A673 (cell line): ENCODE results near the gene XRCC3. TPM values are rescaled to one million over a fixed set of nuclear protein-coding genes. Genes with fewer than 3 reads are reported as not detected.

Experiments used
- BruUV-seq: library from RNA; stranded (reverse); fragments of 400-500 nt; replicated peaks from 2 replicates; lab custom pipeline; 2021; lab: Mats Ljungman, UMichigan
- CTCF ChIA-PET: fragments of 300-600 bp; sonication (Branson Sonifier 250); formaldehyde crosslinking; loops from one replicate; lab custom pipeline; 2022; ENCODE audit warnings: antibody characterized with exemption; lab: Charles Lee
- POLR2A ChIA-PET: fragments of 300-600 bp; sonication (Branson Sonifier 250); formaldehyde crosslinking; loops from one replicate; lab custom pipeline; 2022; ENCODE audit warnings: antibody characterized with exemption; ENCODE audit not compliant: low non-redundant PET; lab: Charles Lee
- DNase-seq: peaks from one replicate; pipeline ENCODE4 v3.0.0-alpha.2; 2015; ENCODE audit warnings: low spot score
- H3K27ac ChIP-seq: fragments of 200-600 bp; sonication (generic); 2 replicates; pipeline ENCODE4 v1.5.1; 2016; ENCODE audit warnings: mixed run types, low read depth, mild to moderate bottlenecking, mixed read lengths, antibody characterized with exemption, low read length; ENCODE audit not compliant: poor library complexity, severe bottlenecking
- H3K27me3 ChIP-seq: fragments of 200-600 bp; sonication (generic); replicated peaks from 2 replicates; pipeline ENCODE4 v1.6.1; 2017; ENCODE audit warnings: mixed run types, low read depth, mild to moderate bottlenecking, mixed read lengths, antibody characterized with exemption, low read length; ENCODE audit not compliant: insufficient read depth, poor library complexity
- H3K36me3 ChIP-seq: fragments of 200-600 bp; sonication (generic); 2 replicates; pipeline ENCODE4 v1.6.1; 2016; ENCODE audit warnings: mixed run types, mild to moderate bottlenecking, mixed read lengths, antibody characterized with exemption, low read length; ENCODE audit not compliant: insufficient read depth, poor library complexity, severe bottlenecking
- H3K4me1 ChIP-seq: fragments of 200-600 bp; sonication (generic); 2 replicates; pipeline ENCODE4 v1.6.1; 2017; ENCODE audit warnings: mixed run types, mild to moderate bottlenecking, mixed read lengths, antibody characterized with exemption, low read length; ENCODE audit not compliant: insufficient read depth, poor library complexity, severe bottlenecking
- H3K4me3 ChIP-seq: fragments of 200-600 bp; sonication (generic); 2 replicates; pipeline ENCODE4 v1.5.1; 2016; ENCODE audit warnings: low read depth, mixed run types, mild to moderate bottlenecking, mixed read lengths, low read length; ENCODE audit not compliant: poor library complexity, severe bottlenecking
- H3K9me3 ChIP-seq: fragments of 200-600 bp; sonication (generic); 2 replicates; pipeline ENCODE4 v1.6.1; 2016; ENCODE audit warnings: mixed run types, low read depth, mild to moderate bottlenecking, mixed read lengths, antibody characterized with exemption, low read length; ENCODE audit not compliant: poor library complexity, severe bottlenecking
- EZH2 ChIP-seq: fragments of 200-600 bp; sonication (generic); IDR thresholded peaks from 2 replicates; pipeline ENCODE4 v1.6.1; 2017; ENCODE audit warnings: borderline replicate concordance, low read depth, mild to moderate bottlenecking, mixed read lengths, antibody characterized with exemption, low read length; ENCODE audit not compliant: poor library complexity, severe bottlenecking
- intact Hi-C: fragments of 100-400 bp; cut with micrococcal nuclease; formaldehyde crosslinking; loops from one replicate; pipeline ENCODE4 v1.10.0; 2022; ENCODE audit not compliant: unreplicated experiment
- total RNA-seq: library from RNA; stranded (reverse); gene quantifications from 2 replicates; pipeline ENCODE4 v1.2.3, GENCODE V29; 2021
- TF ChIP-seq, protein P1 (sequence below): fragments of 300-800, 200-600 bp; sonication (generic); conservative IDR thresholded peaks from 2 replicates; pipeline ENCODE4 v1.5.1; 2017; ENCODE audit warnings: low read depth, mild to moderate bottlenecking, antibody characterized with exemption, low read length, moderate library complexity, mixed read lengths

XRCC3 gene
- total RNA-seq, 1 experiment from 2014 or later, result 91.8 TPM

DNA sequence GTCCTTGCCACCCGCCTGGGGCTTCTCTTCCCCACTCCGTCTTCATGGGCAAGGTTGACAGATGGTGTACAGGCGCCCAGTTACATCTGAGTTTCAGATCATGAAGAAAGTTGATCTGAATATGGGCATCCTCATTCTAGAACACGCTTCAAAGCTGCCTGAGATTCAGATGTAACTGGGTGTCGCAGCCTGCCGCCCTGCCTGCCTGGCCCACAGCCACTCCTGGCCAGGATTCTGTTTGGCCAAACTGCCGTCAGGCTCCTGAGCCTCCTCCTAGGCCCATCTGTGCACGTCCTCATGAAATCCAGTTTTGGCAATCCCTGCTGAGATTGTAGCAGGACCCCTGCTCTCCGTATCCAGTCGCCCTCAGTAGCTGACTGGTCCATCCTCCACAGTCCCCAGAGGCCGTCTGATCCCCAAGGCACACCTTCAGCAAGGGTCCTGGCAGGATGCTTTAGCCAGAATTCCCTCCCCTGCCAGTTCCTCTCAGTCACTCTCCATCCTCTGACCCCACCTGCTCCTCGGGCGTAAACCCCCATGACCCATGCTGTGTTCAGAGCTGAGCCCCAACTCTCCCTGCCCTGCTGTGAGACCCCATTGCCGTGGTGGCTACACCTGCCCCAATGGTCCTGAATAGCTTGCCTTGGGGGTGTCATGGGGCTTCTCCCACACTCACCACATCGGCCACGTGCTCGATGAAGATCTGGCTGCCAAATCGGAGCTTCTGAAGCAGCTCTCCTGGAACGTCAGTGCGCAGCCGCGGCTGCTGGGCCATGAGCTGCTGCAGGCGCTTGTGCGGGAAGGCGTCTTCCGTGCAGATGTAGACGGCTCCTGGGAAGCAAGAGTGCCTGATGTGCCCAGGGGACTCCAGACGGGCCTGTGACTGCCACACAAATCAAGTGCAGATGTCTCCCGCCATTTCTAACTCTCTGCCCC lies 12.5 kb downstream of the XRCC3 start:
- Histone ChIP-seq H3K27me3 (no peaks in the 10 kb centered on the region), H3K27ac (peak overlapping the region; percentile 14), H3K4me3 (no peak overlapping the region), H3K4me1 (peaks cover 12% of the 10 kb centered on the region), H3K36me3 (peaks cover 93% of the 10 kb centered on the region), H3K9me3 (no peaks in the 10 kb centered on the region)
- intact Hi-C loops, result no loop called here
- TF ChIP-seq, protein P1, sequence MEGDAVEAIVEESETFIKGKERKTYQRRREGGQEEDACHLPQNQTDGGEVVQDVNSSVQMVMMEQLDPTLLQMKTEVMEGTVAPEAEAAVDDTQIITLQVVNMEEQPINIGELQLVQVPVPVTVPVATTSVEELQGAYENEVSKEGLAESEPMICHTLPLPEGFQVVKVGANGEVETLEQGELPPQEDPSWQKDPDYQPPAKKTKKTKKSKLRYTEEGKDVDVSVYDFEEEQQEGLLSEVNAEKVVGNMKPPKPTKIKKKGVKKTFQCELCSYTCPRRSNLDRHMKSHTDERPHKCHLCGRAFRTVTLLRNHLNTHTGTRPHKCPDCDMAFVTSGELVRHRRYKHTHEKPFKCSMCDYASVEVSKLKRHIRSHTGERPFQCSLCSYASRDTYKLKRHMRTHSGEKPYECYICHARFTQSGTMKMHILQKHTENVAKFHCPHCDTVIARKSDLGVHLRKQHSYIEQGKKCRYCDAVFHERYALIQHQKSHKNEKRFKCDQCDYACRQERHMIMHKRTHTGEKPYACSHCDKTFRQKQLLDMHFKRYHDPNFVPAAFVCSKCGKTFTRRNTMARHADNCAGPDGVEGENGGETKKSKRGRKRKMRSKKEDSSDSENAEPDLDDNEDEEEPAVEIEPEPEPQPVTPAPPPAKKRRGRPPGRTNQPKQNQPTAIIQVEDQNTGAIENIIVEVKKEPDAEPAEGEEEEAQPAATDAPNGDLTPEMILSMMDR, result no peak
- TF ChIP-seq EZH2, result no peak
- POLR2A ChIA-PET, result no interaction called here
- DNase-seq, result no peak
- CTCF ChIA-PET, result no interaction called here
- no TSS peak for BruUV-seq

DNA sequence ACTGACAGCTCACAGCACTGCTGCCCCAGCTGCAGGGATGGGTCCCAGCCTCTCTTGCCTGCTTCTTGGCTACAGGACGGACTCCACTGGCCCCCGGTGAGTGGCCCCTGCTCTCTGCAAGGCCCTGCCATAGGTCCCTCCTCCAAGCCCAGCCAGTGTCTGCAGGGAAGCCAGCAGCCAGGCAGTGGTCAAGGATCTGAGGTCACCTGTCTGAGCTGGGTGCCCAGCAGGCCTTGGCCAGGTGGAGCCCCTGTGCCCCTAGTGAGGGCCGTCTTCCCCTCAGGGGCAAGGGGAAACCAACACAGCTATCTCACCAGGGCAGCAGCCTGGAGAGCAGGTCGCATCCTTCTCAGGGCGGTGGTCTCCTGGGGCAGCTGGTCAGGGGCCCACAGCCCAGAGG lies 13.2 kb downstream of the XRCC3 start:
- Histone ChIP-seq H3K36me3 (peaks cover 92% of the 10 kb centered on the region), H3K4me3 (no peak overlapping the region), H3K27ac (no peak overlapping the region), H3K4me1 (peaks cover 19% of the 10 kb centered on the region), H3K9me3 (no peaks in the 10 kb centered on the region), H3K27me3 (no peaks in the 10 kb centered on the region)
- POLR2A ChIA-PET, result no interaction called here
- no TSS peak for BruUV-seq
- TF ChIP-seq, protein P1, result no peak
- no peak for DNase-seq
- intact Hi-C loops, result no loop called here
- CTCF ChIA-PET, result no interaction called here

DNA sequence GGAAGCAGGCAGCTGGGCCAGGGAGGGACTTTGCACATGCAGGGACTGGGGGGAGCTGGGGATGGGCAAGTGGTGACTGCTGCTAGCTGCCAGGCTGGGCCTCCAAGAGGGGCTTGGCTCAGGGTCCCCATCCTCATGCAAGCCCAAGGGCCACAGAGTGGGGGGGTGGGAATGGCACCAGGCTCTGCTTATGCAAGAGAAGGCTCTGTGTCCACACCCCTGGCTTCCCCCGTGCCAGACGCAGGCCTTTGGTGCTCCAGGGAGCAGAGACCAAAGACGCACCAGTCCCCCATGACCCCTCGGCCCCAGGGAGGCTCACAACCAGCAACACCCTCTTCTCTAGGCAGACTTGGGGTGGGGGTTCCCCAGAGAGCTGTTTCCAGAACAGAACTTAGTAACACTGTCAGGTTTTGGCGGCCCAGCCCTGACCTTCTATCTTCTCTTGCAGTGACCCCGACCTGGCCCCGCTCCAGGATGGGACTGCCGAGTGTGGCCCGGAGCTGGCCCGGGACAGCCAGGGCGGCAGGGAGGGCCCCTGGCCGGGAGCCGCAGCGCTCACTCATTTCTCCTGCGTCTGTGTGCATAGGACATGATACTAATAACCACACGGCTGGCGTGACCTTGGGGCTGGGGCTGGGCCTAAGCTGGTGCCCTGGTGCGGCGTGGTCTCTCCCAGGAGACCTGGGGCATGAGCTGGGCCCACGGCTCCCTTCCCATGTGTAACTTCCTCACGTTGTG lies 14.3 kb downstream of the XRCC3 start:
- Histone ChIP-seq H3K4me1 (peaks cover 30% of the 10 kb centered on the region), H3K4me3 (no peak overlapping the region), H3K36me3 (peaks cover 81% of the 10 kb centered on the region), H3K27me3 (no peaks in the 10 kb centered on the region), H3K27ac (no peak overlapping the region), H3K9me3 (no peaks in the 10 kb centered on the region)
- CTCF ChIA-PET, result no interaction called here
- BruUV-seq, result no TSS peak
- TF ChIP-seq, protein P1, result no peak
- no peak for TF ChIP-seq EZH2
- intact Hi-C loops, result no loop called here
- no peak for DNase-seq
- POLR2A ChIA-PET, result interaction anchor here (0.5 kb wide), 1 partner anchor 10 kb away, joined by 10 read pairs; no protein-coding TSS in a partner anchor
